ENCODE data around the gene CAPN13.

The CAPN13 gene

DNA sequence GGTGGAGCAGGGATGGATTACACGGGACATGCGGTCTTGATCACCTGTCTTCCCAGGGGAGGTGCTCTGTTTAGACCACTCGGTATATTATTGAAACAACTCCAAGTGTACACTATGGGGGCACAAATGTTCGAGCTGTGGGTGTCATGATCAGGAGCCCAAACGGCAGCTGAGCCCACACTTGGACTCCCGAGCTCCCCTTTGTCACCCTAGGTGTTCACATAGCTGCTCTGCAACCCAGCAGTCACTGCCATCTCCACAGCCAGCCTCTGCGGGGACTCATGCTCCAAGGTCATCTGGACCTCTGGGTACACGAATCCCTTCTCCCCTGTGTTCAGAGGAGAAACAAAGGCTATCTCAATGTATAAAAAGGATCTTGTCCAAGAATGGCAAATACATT, 46.0 kb downstream of the CAPN13 start:
- DNase-seq: no peak

- DNase-seq: no peak
Measured at GRCh38 chr2:30759481-30759880, 47.8 kb downstream of the CAPN13 start.

DNA sequence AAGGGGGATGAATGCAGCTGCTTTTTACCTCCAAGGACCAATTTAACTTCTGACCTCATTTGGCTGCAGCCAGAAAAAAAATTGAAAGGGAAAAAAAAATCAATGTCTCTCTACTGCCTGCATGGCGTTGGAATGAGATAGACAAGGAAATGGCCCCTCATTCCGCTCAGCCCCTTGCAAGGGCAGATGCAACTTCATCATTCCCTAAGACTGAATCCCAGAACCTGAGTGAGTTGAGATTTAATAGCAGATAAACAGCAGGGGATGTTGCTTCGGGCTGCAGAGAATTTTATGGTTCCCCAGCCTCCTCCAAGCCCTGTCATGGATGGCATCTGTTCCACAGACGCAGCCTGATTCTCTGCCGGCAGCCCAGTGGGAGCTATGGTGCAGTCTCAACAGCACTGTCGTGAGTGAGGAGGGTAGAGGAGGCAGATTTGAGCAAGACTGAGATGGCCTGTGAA, 49.0 kb downstream of the CAPN13 start:
- no peak for DNase-seq

- no peak for DNase-seq
Measured at GRCh38 chr2:30757749-30758148, 49.5 kb downstream of the CAPN13 start.

DNA sequence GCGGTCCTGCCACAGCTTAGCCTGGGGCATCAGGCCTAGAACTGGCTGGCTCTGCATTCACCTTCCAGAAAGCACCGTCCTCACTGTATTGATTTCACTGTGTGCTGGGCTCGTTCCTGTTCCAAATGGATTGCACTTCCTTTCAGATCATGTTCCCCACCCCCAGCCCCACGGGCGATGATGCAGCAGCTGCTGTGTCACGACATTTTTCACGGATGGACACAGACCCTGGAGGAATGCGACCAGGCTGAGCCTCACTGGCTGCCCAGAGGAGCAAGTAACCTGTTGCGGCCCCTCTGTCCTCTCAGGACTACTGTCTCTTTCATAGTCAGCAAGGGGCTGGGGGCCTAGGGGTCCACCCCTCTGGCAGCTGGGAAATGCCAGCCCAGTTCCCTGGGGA, 50.3 kb downstream of the CAPN13 start:
- DNase-seq: no peak

DNA sequence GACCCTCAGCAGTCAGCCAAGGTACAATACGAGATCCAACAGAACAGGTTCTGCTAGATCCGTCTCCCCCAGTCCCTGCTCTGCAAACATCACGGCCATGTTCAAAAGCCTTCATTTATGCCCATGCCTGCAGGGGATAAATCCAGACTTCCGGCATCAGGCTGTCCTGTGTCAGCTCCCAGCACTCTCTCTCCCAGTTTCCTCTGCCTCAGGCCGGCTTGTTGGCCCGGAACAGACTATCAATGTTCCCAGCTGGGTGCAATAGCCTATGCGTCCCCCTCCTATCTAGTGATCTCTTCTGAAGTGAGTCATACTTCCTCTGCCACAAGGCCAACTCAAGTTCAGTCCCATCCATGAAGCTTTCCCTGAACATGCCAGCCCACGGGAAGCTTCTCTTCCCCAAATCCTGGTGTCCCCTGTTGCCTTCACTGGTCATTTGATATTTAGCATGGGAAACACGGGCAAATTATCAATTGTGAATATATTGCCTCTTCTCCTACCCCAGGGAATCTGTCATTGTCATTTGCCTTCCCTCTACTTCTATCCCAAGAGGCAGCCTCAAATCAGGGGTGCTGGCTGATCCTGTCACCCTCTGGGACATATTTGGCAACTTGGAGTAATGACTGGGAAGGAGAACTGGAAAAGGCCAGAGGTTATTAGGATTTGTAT, 51.1 kb downstream of the CAPN13 start:
- no peak for DNase-seq

GRCh38 chr2:30753630-30754029, 53.6 kb downstream of the CAPN13 start:
- no peak for DNase-seq

- DNase-seq: no peak
Measured at GRCh38 chr2:30752811-30753210, 54.4 kb downstream of the CAPN13 start.

- DNase-seq: no peak
Measured at GRCh38 chr2:30747206-30747605, 60.0 kb downstream of the CAPN13 start.

DNA sequence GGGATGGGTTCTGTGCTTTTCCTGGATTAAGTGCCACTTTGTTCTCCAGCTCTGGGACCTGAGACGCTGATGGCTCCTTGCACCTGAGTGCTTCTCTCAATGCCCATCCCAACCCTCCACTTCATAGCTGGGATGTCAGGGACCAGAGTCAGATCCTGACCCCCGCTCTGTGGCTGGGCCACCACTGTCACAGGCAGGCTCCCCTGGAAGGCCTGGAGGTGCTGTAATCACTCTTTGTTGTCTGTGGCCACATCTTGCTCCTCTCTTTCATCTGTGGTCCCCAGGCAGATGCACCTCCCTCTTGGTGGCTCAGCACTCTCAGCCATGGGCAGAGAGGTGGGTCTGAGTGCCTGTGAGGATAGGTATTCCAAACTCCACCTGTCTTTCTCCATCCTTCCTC, 62.4 kb downstream of the CAPN13 start:
- no peak for DNase-seq

- no peak for DNase-seq
Measured at GRCh38 chr2:30741576-30741975, 65.7 kb downstream of the CAPN13 start.

DNA sequence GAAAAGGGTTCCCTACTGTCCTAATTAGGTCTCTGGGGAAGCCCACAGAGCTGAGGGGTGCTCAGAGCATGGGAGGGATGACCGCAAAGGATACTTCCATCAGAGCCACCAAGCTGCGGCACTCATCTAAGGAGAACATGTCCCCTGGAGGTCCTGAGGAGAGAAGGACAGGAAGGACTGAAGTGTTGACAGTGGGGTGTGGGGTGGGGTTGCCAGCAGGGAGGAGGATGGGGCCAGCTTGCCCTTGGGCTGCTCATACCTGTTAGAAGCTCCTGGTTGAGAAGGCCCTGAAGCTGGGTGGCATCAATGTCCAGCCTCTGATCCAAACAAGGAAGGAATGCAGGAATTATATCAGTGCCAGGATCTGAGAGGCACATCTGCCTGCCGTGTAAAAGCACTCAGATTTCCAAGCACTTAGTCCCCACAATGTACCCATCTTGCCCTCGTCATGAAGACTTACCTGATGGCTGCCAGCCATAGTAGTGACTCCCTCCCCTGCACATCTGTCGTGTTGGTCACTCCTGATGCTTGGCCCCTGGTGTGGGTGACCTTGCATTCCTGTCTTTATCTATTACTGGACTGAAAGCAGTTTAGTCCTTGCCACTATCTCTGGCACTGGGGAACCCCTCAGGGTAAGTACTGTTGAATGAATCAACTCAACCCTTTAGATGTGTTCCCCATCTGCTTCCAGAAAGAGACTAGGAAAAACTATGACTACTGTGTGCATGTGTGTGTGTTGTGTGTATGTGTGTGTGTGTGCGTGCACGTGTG, 68.9 kb downstream of the CAPN13 start:
- DNase-seq: no peak

GRCh38 chr2:30737326-30737610, 70.0 kb downstream of the CAPN13 start:
- DNase-seq: no peak

- DNase-seq: no peak
Measured at GRCh38 chr2:30736461-30737325, 70.6 kb downstream of the CAPN13 start.

DNA sequence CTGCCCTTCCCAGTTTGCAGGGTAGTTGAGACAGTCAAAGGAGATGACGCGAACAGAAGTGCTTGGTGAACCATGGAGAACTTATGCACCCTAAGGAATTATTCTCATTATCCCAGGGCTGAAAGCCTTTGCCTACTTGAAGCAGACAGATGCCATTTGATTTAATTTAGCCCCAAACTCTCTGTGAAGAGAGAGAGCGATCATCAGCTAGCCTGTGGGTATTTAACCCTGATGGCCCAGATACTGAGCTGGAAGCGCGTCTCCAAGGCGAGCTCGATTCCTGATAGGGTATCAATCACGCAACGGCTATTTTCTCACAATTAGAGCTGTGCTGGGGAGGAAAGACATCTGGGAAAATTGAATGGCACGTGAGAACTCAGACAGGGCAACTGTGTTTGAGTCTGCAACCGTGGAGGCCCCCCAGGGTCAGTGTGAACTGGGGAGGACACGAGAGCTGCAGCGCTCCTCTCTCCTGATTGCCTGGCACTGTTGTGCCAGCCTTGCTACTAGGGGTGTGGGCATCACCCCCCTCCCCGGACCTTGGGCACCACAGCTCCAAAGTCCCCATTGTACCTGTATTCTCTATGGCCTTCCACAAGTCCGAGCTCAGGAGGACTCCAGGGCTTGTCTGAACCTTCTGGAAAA, 73.2 kb downstream of the CAPN13 start:
- DNase-seq: no peak

DNA sequence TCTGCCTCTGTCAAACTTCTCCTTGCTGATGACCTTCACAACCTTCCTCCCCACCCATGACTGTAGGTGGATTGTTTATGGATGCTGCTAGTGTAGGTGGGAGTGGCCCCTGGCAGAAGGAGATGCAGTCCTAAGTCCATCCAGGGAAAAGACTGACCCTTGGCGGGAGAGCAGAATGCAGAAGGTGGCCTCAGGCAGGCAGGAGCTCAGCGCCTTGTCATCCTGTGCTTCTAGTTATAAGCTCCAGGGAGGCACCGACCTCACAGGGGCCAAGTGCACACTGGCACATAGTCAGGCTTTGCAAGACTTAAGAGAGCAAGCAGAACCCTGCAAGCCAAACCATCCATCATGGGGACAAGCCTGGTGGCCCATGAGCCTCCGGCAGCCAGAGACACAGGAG, 74.4 kb downstream of the CAPN13 start:
- no peak for DNase-seq

DNA sequence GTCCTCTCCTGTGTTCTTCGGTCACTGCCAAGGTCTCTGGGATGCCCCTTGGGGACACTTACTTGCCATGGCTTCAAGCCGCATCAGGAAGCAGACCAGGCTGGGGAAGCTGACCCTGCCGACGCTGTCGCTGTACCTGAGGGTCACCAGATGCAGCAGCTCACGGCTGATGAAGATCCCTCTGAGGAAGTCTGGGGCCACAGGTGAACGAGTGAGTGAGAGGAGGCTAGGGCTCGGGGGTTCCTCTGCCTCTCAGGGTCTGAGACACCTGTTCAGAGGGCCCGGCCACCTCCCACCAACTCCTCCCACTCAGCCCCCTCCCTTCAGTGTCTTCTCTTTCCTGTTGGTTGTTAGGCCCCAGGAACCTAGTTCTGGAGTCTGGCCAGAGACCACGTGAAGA, 74.9 kb downstream of the CAPN13 start:
- DNase-seq: no peak

GRCh38 chr2:30731706-30732105, 75.5 kb downstream of the CAPN13 start:
- DNase-seq: peak; percentile 21

DNA sequence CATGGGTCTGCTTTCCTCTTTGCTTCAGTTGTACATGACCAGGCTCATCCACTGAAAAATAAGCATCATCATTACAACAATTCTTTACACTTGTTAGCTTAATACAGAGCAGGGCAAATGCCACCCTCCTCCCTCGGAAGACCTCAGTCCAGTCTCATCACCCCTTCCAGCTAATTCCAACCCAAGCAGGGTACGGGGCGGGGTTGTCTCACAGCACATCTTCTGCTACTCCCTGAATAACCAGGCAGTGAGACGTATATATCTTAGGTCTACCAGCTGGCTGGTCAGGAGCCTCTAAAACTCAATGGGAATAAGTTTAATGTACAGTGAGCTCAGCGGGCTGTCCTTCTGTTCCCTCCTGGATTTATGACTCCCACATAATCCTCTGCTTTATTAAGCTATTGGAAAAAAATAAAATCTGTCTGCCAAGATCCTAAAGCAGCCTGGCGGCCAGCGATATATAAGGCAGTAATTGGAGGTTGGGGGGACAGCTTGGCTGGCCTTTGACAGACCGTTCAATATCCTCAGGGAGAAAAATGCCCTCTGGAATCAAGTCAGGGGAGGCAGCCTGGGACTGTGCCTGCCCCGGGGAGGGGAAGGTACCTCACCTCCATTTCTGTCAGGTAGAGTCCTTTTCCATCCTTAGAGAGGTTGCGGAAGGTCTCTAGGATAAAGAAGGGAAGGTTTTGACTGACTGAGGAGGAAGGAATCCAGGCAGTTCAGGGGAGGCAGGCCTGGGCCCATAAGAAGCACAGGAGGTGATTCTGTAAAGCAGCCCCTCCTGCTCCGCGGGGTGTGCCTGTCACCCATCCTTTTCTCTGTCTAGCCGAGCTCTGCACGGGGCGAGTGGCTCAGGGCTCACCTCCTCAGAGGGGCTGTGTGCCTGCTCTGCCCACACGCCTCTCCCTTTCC, 76.3 kb downstream of the CAPN13 start:
- peak; percentile 74 for DNase-seq

DNA sequence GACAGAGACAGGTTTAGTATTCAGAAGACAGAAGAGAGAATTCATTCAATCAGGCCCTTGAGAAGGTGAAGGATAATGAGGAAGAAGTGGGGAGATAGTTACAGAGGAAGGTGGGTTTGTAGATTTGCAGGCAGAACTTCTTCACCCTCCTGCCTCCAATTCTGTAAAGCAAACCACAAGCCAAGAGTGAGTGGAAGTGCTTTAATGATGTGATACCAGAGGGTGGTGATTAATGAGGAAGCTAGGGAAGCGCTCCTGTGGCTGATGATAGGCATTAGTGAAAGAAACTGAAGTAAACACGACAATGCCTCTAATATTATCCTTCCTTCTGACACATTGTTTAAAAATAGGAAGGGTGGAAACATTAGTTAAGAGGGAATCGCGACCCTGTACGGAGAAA, 78.2 kb downstream of the CAPN13 start:
- no peak for DNase-seq

DNA sequence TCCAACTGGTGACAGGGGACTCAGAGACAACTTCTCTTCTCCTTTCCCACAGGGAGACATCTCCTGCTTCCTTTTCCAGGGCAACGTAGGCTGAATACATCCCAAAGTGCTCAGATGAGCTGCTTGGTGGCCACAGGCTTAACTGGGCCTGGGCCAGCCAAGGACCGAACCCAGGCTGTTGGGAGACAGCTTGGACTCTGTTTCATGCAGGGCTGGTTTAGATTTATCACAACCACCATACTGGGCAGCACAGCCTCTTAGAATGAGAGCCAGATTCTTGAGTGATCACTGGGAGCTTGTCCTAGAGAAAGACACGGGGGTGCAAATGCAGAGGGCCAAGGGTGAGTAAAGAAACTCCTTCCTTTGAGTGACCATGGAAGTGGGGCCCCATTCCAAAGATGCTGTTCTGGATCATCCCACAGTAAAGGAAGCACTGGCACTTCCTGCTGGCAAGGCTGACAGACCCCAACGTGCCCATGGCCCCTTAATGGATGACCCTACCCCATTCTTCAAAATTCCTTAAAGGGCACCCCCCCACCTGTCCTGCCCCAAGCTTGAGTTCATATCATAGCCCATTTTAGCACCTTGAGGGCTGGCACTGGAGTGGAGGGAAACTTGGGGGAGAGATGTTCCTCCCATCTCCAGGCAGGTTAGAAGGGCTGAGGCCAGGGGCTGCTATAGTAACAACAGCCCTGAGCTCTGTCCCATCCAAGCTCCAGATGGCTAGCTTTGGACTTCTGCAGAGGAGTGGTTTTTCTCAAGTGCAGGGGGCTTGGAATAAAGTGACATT, 84.1 kb downstream of the CAPN13 start:
- no peak for DNase-seq
